Activated T-helper 1 cell treated with anti-CD3 and anti-CD28 coated beads, Interleukin-12 subunit alpha, Interleukin-12 subunit beta, Interleukin-2, Interleukin-4 antibody, amounts not matched to agents 30 ng/mL and 10 ng/mL and 1 ng/mL, durations not matched to agents 14 hours and 24 hours and 36 hours (primary cell): Measurements from ENCODE around the gene HIF3A. TPM values are rescaled to one million over a fixed set of nuclear protein-coding genes. Genes with fewer than 3 reads are reported as not detected.
"Not testable (repeated sequence)": the region's sequence is repeated elsewhere in the genome, so short reads cannot be mapped to it uniquely, and the experiment has no call there.

Experiments used
- DNase-seq: peaks from one replicate; pipeline ENCODE4 v3.0.0; 2021; ENCODE audit warnings: low spot score
- H3K27ac Mint-ChIP-seq: one replicate; pipeline ENCODE4 v1.8.0; 2021; ENCODE audit warnings: mild to moderate bottlenecking, mixed read lengths
- H3K27me3 Mint-ChIP-seq: one replicate; pipeline ENCODE4 v1.8.0; 2022; ENCODE audit warnings: mild to moderate bottlenecking, moderate library complexity, mixed read lengths; ENCODE audit not compliant: insufficient read depth
- H3K36me3 Mint-ChIP-seq: one replicate; pipeline ENCODE4 v1.8.0; 2021; ENCODE audit warnings: low read depth, mixed read lengths
- H3K4me1 Mint-ChIP-seq: one replicate; pipeline ENCODE4 v1.8.0; 2021; ENCODE audit warnings: low read depth, mixed read lengths
- H3K4me3 Mint-ChIP-seq: one replicate; pipeline ENCODE4 v1.8.0; 2021; ENCODE audit warnings: mild to moderate bottlenecking, moderate library complexity, mixed read lengths
- H3K9me3 Mint-ChIP-seq: one replicate; pipeline ENCODE4 v1.8.0; 2021; ENCODE audit warnings: mixed read lengths
- intact Hi-C: fragments of 100-400 bp; cut with micrococcal nuclease; formaldehyde crosslinking; loops from one replicate; pipeline ENCODE4 v1.15.1; 2024
- total RNA-seq: library from RNA; stranded (reverse); gene quantifications from 2 replicates; pipeline ENCODE4 v1.2.3, GENCODE V29; 2022

Gene HIF3A
- total RNA-seq, 1 donor from 2014 or later = not detected

DNA sequence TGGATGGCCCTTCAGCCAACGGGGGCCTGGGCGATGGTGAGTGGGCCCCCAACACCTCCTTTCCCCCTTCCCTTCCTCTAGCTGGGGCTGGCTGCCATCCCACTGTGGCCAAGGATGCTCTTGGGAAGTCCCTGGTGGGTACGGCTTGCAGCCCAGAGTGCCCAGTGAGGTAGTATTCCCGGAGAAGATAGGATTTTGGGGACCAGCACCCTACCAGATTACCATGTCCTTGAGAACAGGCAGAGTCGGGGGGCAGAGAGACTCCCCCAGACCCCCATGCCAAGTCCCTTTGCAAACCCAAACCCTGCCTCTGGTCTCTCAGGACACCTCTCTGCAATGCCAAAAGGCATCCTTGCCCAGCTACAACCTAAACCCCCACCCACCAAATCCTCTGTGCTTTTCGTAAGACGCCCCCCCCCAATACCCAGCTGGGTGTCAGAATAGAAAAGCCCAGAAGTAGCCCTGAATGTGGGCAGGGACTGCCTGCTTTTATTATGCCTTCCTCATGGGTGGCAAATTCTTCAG, 1.7 kb downstream of the HIF3A start:
- H3K4me1 Mint-ChIP-seq = no peaks in the 10 kb centered on the region
- DNase-seq = no peak
- peaks cover 27% of the 10 kb centered on the region for H3K27me3 Mint-ChIP-seq
- H3K4me3 Mint-ChIP-seq = no peak overlapping the region
- no peaks in the 10 kb centered on the region for H3K9me3 Mint-ChIP-seq
- H3K27ac Mint-ChIP-seq = no peak overlapping the region
- intact Hi-C loops = no loop called here
- no peaks in the 10 kb centered on the region for H3K36me3 Mint-ChIP-seq

DNA sequence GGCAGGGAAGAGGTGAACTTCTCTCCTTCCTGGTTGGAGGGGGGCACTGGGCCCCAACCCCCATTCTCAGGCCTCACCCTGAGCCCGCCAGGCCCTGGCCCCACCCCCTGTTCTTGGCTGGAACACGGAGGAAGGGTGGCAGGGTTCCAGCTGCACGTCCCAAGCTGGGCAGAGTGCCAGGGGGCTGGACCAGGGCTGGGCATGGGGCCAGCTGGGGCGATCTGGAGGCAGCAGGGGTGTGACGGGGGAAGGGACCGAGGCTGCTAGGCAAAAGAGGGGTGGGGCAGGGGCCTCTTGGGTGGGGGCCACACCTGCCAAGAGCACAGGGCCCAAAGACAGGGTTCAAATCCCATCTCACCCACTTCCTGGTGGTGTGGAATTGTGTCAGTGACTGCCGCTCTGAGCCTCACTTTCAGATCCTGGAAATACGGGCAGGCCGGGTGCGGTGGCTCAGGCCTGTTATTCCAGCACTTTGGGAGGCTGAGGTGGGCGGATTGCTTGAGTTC, 2.2 kb downstream of the HIF3A start:
- Mint-ChIP-seq H3K36me3 (no peaks in the 10 kb centered on the region), H3K4me3 (no peak overlapping the region), H3K27me3 (peaks cover 27% of the 10 kb centered on the region), H3K4me1 (no peaks in the 10 kb centered on the region), H3K27ac (no peak overlapping the region), H3K9me3 (no peaks in the 10 kb centered on the region)
- no peak for DNase-seq
- intact Hi-C loops = no loop called here

DNA sequence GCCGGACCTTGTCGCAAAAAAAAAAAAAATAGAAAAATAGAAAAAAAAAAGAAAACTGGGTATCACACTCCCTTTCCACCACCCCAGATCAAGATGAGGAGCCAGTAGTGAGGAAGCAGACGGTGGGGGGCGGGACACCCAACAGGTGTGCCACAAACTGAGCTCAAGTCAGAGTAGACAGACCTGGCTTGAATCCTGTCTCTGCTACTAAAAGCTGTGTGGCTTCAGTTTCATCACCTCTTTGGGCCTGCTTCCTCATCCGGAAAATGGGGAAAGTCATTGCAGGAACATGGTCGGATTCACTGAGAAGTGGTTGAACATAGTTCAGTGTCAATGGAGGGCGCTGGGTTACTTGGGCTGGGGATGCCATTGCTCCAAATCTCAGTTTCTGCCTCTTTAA, 2.9 kb downstream of the HIF3A start:
- H3K36me3 Mint-ChIP-seq = no peaks in the 10 kb centered on the region
- no peak overlapping the region for H3K4me3 Mint-ChIP-seq
- DNase-seq = no peak
- H3K9me3 Mint-ChIP-seq = no peaks in the 10 kb centered on the region
- H3K27ac Mint-ChIP-seq = no peak overlapping the region
- H3K4me1 Mint-ChIP-seq = no peaks in the 10 kb centered on the region
- peaks cover 25% of the 10 kb centered on the region for H3K27me3 Mint-ChIP-seq
- intact Hi-C loops = no loop called here

- no peak overlapping the region for H3K4me3 Mint-ChIP-seq
- peaks cover 12% of the 10 kb centered on the region for H3K27me3 Mint-ChIP-seq
- no peak for DNase-seq
- intact Hi-C loops = no loop called here
- no peak overlapping the region for H3K27ac Mint-ChIP-seq
- no peaks in the 10 kb centered on the region for H3K4me1 Mint-ChIP-seq
- no peaks in the 10 kb centered on the region for H3K36me3 Mint-ChIP-seq
- H3K9me3 Mint-ChIP-seq = peaks cover 16% of the 10 kb centered on the region
Observed at GRCh38 chr19:46303322-46303690, 6.5 kb downstream of the HIF3A start.

DNA sequence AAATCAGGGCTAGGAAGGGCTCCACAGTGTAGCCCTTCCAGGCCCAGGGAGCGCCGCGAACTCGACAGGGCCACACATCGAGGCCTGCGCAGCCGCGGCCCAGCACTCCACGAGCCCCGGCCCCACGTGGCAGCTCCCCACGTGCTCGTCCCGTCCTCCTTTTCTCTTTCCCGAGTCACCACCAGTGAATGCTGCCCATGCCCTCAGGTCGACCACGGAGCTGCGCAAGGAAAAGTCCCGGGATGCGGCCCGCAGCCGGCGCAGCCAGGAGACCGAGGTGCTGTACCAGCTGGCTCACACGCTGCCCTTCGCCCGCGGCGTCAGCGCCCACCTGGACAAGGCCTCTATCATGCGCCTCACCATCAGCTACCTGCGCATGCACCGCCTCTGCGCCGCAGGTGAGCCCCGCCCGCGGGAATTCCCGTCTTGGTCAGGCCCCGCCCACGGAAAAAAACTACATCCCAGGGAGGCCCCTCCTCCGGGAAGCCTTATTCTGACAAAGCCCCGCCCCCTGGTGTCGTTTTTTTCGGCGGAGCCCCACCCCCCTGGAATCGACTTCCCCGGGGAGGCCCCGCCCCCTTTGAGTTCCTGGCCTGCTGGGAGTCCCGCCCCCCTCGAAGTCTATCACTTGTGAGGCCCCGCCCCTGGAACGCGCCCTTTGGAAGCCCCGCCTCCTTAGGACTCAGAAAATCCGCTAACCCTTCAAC, 7.0 kb downstream of the HIF3A start:
- Mint-ChIP-seq H3K27me3 (peaks cover 11% of the 10 kb centered on the region), H3K4me3 (no peak overlapping the region), H3K36me3 (no peaks in the 10 kb centered on the region), H3K9me3 (peaks cover 16% of the 10 kb centered on the region), H3K4me1 (no peaks in the 10 kb centered on the region), H3K27ac (no peak overlapping the region)
- DNase-seq = no peak
- intact Hi-C loops = no loop called here

DNA sequence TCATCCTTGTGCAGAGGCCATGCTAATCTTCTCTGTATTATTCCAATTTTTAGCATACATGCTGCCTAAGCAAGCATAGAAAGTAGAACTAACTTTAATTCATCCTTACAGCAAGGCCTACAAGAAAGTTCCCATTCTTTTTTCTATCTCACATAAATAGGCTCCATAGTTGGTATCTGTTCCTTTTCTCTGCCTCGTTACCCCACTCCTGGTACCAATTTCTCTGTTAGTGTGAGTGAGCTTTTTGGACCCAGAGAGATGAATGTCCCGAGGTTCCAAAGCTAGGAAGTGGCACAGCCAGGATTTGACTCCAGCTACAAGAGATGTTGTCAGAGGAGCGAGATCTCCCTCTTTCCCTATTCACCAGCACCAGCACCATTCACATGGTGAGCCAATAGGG, 9.7 kb downstream of the HIF3A start:
- intact Hi-C loops = no loop called here
- Mint-ChIP-seq H3K4me3 (no peak overlapping the region), H3K36me3 (no peaks in the 10 kb centered on the region), H3K27ac (no peak overlapping the region), H3K9me3 (peaks cover 16% of the 10 kb centered on the region), H3K4me1 (no peaks in the 10 kb centered on the region), H3K27me3 (peaks cover 2% of the 10 kb centered on the region)
- no peak for DNase-seq

DNA sequence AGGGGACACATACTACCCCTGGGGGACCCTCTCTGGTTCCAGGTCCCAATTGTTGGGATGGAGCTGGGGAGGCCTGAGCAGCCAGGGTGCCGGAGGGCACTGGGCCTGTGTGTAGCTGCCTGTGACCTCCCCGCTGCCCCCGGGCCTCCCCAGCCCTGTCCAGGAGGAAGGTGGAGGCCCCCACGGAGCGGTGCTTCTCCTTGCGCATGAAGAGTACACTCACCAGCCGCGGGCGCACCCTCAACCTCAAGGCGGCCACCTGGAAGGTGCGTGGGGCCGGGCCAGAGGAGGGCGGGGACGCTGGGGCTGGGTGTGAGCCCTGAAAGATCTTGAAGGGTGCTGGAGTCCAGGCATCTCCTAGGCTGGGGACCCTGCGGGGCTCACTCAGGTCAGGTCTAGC, 11.7 kb downstream of the HIF3A start:
- peaks cover 16% of the 10 kb centered on the region for H3K9me3 Mint-ChIP-seq
- DNase-seq = no peak
- H3K4me3 Mint-ChIP-seq = no peak overlapping the region
- intact Hi-C loops = no loop called here
- H3K27me3 Mint-ChIP-seq = peaks cover 2% of the 10 kb centered on the region
- no peak overlapping the region for H3K27ac Mint-ChIP-seq
- no peaks in the 10 kb centered on the region for H3K36me3 Mint-ChIP-seq
- H3K4me1 Mint-ChIP-seq = no peaks in the 10 kb centered on the region

DNA sequence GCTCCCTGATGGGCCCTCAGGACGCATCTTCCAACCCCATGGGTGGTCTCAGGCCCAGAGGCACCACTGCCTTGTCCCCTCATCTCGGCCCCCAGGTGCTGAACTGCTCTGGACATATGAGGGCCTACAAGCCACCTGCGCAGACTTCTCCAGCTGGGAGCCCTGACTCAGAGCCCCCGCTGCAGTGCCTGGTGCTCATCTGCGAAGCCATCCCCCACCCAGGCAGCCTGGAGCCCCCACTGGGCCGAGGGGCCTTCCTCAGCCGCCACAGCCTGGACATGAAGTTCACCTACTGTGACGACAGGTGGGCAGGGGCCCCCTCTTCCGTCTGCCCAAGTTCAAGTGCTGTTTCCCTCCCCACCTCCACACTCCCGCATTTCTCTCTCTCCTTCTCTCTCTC, 12.2 kb downstream of the HIF3A start:
- Mint-ChIP-seq H3K4me1 (no peaks in the 10 kb centered on the region), H3K4me3 (no peak overlapping the region), H3K9me3 (peaks cover 16% of the 10 kb centered on the region), H3K36me3 (no peaks in the 10 kb centered on the region), H3K27ac (no peak overlapping the region), H3K27me3 (peaks cover 2% of the 10 kb centered on the region)
- intact Hi-C loops = no loop called here
- no peak for DNase-seq

GRCh38 chr19:46311444-46311843, 14.6 kb downstream of the HIF3A start:
- intact Hi-C loops = no loop called here
- peaks cover 7% of the 10 kb centered on the region for H3K9me3 Mint-ChIP-seq
- H3K27ac Mint-ChIP-seq = no peak overlapping the region
- no peaks in the 10 kb centered on the region for H3K4me1 Mint-ChIP-seq
- peaks cover 2% of the 10 kb centered on the region for H3K27me3 Mint-ChIP-seq
- no peak overlapping the region for H3K4me3 Mint-ChIP-seq
- DNase-seq = no peak
- H3K36me3 Mint-ChIP-seq = no peaks in the 10 kb centered on the region

- H3K27me3 Mint-ChIP-seq, DNase-seq, H3K27ac Mint-ChIP-seq, H3K4me1 Mint-ChIP-seq, H3K4me3 Mint-ChIP-seq, H3K36me3 Mint-ChIP-seq, intact Hi-C loops, H3K9me3 Mint-ChIP-seq: not testable (repeated sequence)
Observed at GRCh38 chr19:46313540-46314469, 17.0 kb downstream of the HIF3A start.

GRCh38 chr19:46317339-46317738, 20.5 kb downstream of the HIF3A start:
- Mint-ChIP-seq H3K27ac (no peak overlapping the region), H3K9me3 (no peaks in the 10 kb centered on the region), H3K4me1 (no peaks in the 10 kb centered on the region), H3K36me3 (no peaks in the 10 kb centered on the region), H3K4me3 (no peak overlapping the region), H3K27me3 (no peaks in the 10 kb centered on the region)
- intact Hi-C loops = no loop called here
- DNase-seq = no peak

- Mint-ChIP-seq H3K27me3 (no peaks in the 10 kb centered on the region), H3K9me3 (no peaks in the 10 kb centered on the region), H3K4me3 (no peak overlapping the region), H3K36me3 (no peaks in the 10 kb centered on the region), H3K4me1 (no peaks in the 10 kb centered on the region), H3K27ac (no peak overlapping the region)
- DNase-seq = no peak
- intact Hi-C loops = no loop called here
Observed at GRCh38 chr19:46319613-46320012, 22.8 kb downstream of the HIF3A start.

- intact Hi-C loops = no loop called here
- H3K27ac Mint-ChIP-seq = no peak overlapping the region
- H3K4me3 Mint-ChIP-seq = no peak overlapping the region
- no peaks in the 10 kb centered on the region for H3K4me1 Mint-ChIP-seq
- no peak for DNase-seq
- H3K27me3 Mint-ChIP-seq = peaks cover 2% of the 10 kb centered on the region
- peaks cover 3% of the 10 kb centered on the region for H3K9me3 Mint-ChIP-seq
- H3K36me3 Mint-ChIP-seq = no peaks in the 10 kb centered on the region
Observed at GRCh38 chr19:46320559-46320958, 23.7 kb downstream of the HIF3A start.
